Neural cell (in vitro differentiated cells): ENCODE results near the gene ZNF19. TPM values are rescaled to one million over a fixed set of nuclear protein-coding genes. Genes with fewer than 3 reads are reported as not detected.

Experiments
- H2AFZ ChIP-seq: fragments of 200-600, 300-800 bp; sonication (generic), shearing (Covaris generic); 2 replicates; pipeline ENCODE4 v1.6.0; 2014; ENCODE audit warnings: low read depth, mild to moderate bottlenecking, antibody characterized with exemption, low read length, moderate library complexity
- H3F3A ChIP-seq: fragments of 200-600 bp; shearing (Covaris generic); 2 replicates; pipeline ENCODE4 v1.6.1; 2016; ENCODE audit warnings: mild to moderate bottlenecking, moderate library complexity, mixed read lengths, antibody characterized with exemption, low read length; ENCODE audit not compliant: insufficient read depth, poor library complexity, severe bottlenecking
- H3K27ac ChIP-seq: fragments of 200-600, 300-800 bp; sonication (generic), shearing (Covaris generic); 2 replicates; pipeline ENCODE4 v1.5.1; 2014; ENCODE audit warnings: mild to moderate bottlenecking, low read length, moderate library complexity
- H3K27me3 ChIP-seq: fragments of 300-800, 200-600 bp; sonication (generic), shearing (Covaris generic); 2 replicates; pipeline ENCODE4 v1.6.0; 2014; ENCODE audit warnings: mild to moderate bottlenecking, low read depth, low read length, moderate library complexity; ENCODE audit not compliant: insufficient read depth
- H3K36me3 ChIP-seq: fragments of 300-800, 200-600 bp; sonication (generic), shearing (Covaris generic); 2 replicates; pipeline ENCODE4 v1.5.1; 2014; ENCODE audit warnings: mild to moderate bottlenecking, antibody characterized with exemption, low read length, moderate library complexity; ENCODE audit not compliant: insufficient read depth
- H3K4me2 ChIP-seq: fragments of 300-800, 200-600 bp; sonication (generic), shearing (Covaris generic); 2 replicates; pipeline ENCODE4 v1.6.0; 2014; ENCODE audit warnings: mild to moderate bottlenecking, low read length
- H3K4me3 ChIP-seq: fragments of 300-800, 200-600 bp; sonication (generic), shearing (Covaris generic); 2 replicates; pipeline ENCODE4 v1.5.1; 2014; ENCODE audit warnings: mild to moderate bottlenecking, low read length, moderate library complexity
- H3K79me2 ChIP-seq: fragments of 200-600 bp; shearing (Covaris generic); replicated peaks from 2 replicates; pipeline ENCODE4 v1.6.0; 2014; ENCODE audit warnings: mild to moderate bottlenecking, low read length, moderate library complexity; ENCODE audit not compliant: insufficient read depth
- H3K9ac ChIP-seq: fragments of 300-800, 200-600 bp; sonication (generic), shearing (Covaris generic); 2 replicates; pipeline ENCODE4 v1.6.1; 2016; ENCODE audit warnings: mild to moderate bottlenecking, low read length, mixed read lengths
- H3K9me2 ChIP-seq: fragments of 200-600 bp; shearing (Covaris generic); 2 replicates; pipeline ENCODE4 v1.6.1; 2016; ENCODE audit warnings: mild to moderate bottlenecking, low read length, mixed read lengths; ENCODE audit not compliant: insufficient read depth
- H3K9me3 ChIP-seq: fragments of 200-600, 300-800 bp; sonication (generic), shearing (Covaris generic); 2 replicates; pipeline ENCODE4 v1.6.1; 2016; ENCODE audit warnings: mild to moderate bottlenecking, mixed run types, low read length, moderate library complexity, mixed read lengths
- H4K20me1 ChIP-seq: fragments of 200-600 bp; shearing (Covaris generic); 2 replicates; pipeline ENCODE4 v1.6.1; 2016; ENCODE audit warnings: mild to moderate bottlenecking, mixed run types; ENCODE audit not compliant: insufficient read depth
- EP300 ChIP-seq: fragments of 450-650 bp; conservative IDR thresholded peaks from 2 replicates; pipeline ENCODE4 v1.6.1; 2014; ENCODE audit warnings: antibody characterized with exemption, mild to moderate bottlenecking, moderate library complexity; ENCODE audit not compliant: poor library complexity, severe bottlenecking
- EZH2 ChIP-seq: fragments of 200-600, 300-800 bp; shearing (Covaris generic), sonication (generic); IDR thresholded peaks from 2 replicates; pipeline ENCODE4 v1.6.1; 2014; ENCODE audit warnings: antibody characterized with exemption, low read length, borderline replicate concordance, mild to moderate bottlenecking; ENCODE audit not compliant: insufficient read depth, poor library complexity, severe bottlenecking
- MXI1 ChIP-seq: fragments of 450-650 bp; conservative IDR thresholded peaks from 2 replicates; pipeline ENCODE4 v1.6.1; 2014; ENCODE audit warnings: antibody characterized with exemption, mild to moderate bottlenecking; ENCODE audit not compliant: poor library complexity, severe bottlenecking
- POLR2AphosphoS5 ChIP-seq: IDR thresholded peaks from 2 replicates; pipeline ENCODE4 v1.6.1; 2012
- RAD21 ChIP-seq: fragments of 450-650 bp; conservative IDR thresholded peaks from 2 replicates; pipeline ENCODE4 v1.6.1; 2014; ENCODE audit warnings: antibody characterized with exemption, mild to moderate bottlenecking, moderate library complexity
- SMC3 ChIP-seq: fragments of 450-650 bp; conservative IDR thresholded peaks from 2 replicates; pipeline ENCODE4 v1.6.1; 2014; ENCODE audit warnings: antibody characterized with exemption, mild to moderate bottlenecking, moderate library complexity; ENCODE audit not compliant: poor library complexity
- TAF1 ChIP-seq: IDR thresholded peaks from 2 replicates; pipeline ENCODE4 v1.6.1; 2012; ENCODE audit warnings: low read depth
- polyA plus RNA-seq: library from polyadenylated mRNA; depleted of rRNA; stranded (reverse); fragments of >200 nt; gene quantifications from 2 replicates; pipeline ENCODE4 v1.2.3, GENCODE V29; 2014
- TF ChIP-seq, protein P1 (sequence below): IDR thresholded peaks from 2 replicates; pipeline ENCODE4 v1.6.1; 2012; ENCODE audit warnings: borderline replicate concordance
- TF ChIP-seq, protein P2 (sequence below): fragments of 450-650 bp; IDR thresholded peaks from 2 replicates; pipeline ENCODE4 v1.5.1; 2014; ENCODE audit warnings: antibody characterized with exemption, mild to moderate bottlenecking, moderate library complexity; ENCODE audit not compliant: poor library complexity, severe bottlenecking

Gene ZNF19
- polyA plus RNA-seq, 1 donor from 2014 or later = 6.6 TPM

DNA sequence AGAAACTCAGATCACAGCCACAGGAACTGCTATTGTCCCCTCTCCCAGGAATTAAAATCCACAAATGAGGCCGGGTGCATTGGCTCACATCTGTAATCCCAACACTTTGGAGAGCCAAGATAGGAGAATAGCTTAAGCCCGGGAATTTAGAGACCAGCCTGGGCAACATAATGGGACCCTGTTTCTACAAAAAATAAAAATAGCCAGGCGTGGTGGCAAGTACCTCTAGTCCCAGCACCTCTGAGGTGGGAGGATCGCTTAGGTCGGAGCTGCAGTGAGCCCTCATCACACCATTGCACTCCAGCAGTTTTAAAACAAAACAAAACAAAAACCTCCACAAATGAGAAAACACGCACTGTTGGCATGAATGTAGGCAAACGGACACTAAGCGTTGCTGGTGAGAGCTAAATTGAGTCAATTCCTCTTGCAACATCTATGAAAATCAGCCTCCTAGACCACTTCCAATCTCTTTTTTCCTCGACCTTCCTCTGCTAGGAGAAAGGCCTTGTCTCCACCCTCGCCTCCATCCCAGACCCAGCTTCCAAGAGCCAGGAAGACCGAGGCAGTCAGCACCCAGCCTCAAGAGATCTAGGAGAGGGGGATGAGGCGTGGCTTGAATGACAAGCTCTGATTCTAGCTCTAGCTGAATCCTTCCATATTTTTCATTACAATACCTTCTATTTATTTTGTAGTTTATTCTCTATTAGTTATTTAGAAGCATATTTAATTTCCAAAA lies 62.1 kb downstream of the ZNF19 start:
- no peaks in the 10 kb centered on the region for H3F3A ChIP-seq
- H3K27ac ChIP-seq = no peak overlapping the region
- no peaks in the 10 kb centered on the region for H4K20me1 ChIP-seq
- no peak overlapping the region for H3K4me2 ChIP-seq
- no peaks in the 10 kb centered on the region for H3K36me3 ChIP-seq
- no peak for TF ChIP-seq MXI1
- TF ChIP-seq SMC3 = no peak
- no peak for TF ChIP-seq TAF1
- no peak for TF ChIP-seq EP300
- no peak for TF ChIP-seq POLR2AphosphoS5
- TF ChIP-seq, protein P1, sequence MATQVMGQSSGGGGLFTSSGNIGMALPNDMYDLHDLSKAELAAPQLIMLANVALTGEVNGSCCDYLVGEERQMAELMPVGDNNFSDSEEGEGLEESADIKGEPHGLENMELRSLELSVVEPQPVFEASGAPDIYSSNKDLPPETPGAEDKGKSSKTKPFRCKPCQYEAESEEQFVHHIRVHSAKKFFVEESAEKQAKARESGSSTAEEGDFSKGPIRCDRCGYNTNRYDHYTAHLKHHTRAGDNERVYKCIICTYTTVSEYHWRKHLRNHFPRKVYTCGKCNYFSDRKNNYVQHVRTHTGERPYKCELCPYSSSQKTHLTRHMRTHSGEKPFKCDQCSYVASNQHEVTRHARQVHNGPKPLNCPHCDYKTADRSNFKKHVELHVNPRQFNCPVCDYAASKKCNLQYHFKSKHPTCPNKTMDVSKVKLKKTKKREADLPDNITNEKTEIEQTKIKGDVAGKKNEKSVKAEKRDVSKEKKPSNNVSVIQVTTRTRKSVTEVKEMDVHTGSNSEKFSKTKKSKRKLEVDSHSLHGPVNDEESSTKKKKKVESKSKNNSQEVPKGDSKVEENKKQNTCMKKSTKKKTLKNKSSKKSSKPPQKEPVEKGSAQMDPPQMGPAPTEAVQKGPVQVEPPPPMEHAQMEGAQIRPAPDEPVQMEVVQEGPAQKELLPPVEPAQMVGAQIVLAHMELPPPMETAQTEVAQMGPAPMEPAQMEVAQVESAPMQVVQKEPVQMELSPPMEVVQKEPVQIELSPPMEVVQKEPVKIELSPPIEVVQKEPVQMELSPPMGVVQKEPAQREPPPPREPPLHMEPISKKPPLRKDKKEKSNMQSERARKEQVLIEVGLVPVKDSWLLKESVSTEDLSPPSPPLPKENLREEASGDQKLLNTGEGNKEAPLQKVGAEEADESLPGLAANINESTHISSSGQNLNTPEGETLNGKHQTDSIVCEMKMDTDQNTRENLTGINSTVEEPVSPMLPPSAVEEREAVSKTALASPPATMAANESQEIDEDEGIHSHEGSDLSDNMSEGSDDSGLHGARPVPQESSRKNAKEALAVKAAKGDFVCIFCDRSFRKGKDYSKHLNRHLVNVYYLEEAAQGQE = no peak
- TF ChIP-seq, protein P2, sequence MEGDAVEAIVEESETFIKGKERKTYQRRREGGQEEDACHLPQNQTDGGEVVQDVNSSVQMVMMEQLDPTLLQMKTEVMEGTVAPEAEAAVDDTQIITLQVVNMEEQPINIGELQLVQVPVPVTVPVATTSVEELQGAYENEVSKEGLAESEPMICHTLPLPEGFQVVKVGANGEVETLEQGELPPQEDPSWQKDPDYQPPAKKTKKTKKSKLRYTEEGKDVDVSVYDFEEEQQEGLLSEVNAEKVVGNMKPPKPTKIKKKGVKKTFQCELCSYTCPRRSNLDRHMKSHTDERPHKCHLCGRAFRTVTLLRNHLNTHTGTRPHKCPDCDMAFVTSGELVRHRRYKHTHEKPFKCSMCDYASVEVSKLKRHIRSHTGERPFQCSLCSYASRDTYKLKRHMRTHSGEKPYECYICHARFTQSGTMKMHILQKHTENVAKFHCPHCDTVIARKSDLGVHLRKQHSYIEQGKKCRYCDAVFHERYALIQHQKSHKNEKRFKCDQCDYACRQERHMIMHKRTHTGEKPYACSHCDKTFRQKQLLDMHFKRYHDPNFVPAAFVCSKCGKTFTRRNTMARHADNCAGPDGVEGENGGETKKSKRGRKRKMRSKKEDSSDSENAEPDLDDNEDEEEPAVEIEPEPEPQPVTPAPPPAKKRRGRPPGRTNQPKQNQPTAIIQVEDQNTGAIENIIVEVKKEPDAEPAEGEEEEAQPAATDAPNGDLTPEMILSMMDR = no peak
- no peak overlapping the region for H3K9ac ChIP-seq
- no peaks in the 10 kb centered on the region for H3K79me2 ChIP-seq
- H3K9me2 ChIP-seq = no peaks in the 10 kb centered on the region
- no peaks in the 10 kb centered on the region for H3K9me3 ChIP-seq
- H3K4me3 ChIP-seq = peak overlapping the region; percentile 69
- no peak overlapping the region for H2AFZ ChIP-seq
- peaks cover 25% of the 10 kb centered on the region for H3K27me3 ChIP-seq

DNA sequence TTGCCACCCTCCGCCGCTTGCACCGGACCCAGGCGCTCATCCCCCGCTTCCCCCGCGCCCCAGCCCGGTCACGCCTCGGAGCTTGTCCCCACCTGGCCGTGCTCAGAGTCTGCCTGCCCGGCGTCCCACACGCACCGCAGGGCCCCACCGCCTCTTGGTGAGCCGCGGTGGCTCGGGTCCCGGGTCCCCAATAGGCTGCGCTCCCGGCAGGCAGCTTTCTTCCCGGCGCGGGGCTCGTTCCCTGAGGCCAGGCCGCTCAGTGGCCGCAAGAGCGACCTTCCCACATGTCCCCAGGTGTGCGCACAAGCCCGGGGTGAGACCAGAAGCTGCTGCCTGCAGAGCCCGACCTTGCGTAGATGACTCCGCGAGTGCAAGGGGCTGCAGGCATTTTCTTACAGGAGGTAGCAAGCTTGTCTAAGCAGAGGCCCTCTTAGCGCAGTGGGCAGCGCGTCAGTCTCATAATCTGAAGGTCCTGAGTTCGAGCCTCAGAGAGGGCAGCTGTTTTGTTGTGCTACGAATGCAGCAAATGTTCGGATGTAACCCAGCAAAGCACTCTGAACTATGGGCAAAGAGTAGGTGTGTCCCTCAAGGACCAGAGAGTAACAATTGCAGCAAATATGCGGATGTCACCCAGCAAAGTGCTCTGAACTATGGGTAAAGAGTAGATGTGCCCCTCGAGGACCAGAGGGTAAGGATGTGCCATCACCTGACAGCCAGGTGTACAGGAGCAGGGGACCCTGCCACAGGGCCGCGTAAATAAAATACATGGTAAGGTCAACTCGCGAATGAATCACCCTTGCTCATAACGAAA lies 62.9 kb downstream of the ZNF19 start:
- Histone ChIP-seq H3K4me2 (no peak overlapping the region), H3K79me2 (no peaks in the 10 kb centered on the region), H3K9me2 (no peaks in the 10 kb centered on the region), H3K4me3 (peak overlapping the region; percentile 69), H2AFZ (peak overlapping the region; percentile 25), H3K27ac (peak overlapping the region; percentile 30), H3F3A (no peaks in the 10 kb centered on the region), H3K9ac (peak overlapping the region; percentile 61), H4K20me1 (no peaks in the 10 kb centered on the region), H3K27me3 (peaks cover 25% of the 10 kb centered on the region), H3K9me3 (no peaks in the 10 kb centered on the region), H3K36me3 (no peaks in the 10 kb centered on the region)
- TF ChIP-seq MXI1 = peak; percentile 59
- TF ChIP-seq SMC3 = no peak
- TF ChIP-seq, protein P1 = peak; percentile 13
- TF ChIP-seq EZH2 = no peak
- no peak for TF ChIP-seq TAF1
- no peak for TF ChIP-seq POLR2AphosphoS5
- TF ChIP-seq, protein P2 = peak; percentile 23
- TF ChIP-seq RAD21 = no peak
- no peak for TF ChIP-seq EP300
